HUES64 (cell line): Measurements from ENCODE around the gene C5orf22. TPM values are rescaled to one million over a fixed set of nuclear protein-coding genes. Genes with fewer than 3 reads are reported as not detected.
A peak's percentile ranks its signal among the peaks of the same experiment; 100 is the strongest.

ENCODE experiments used
- H3K27ac ChIP-seq: 2 replicates; pipeline ENCODE4 v1.7.0; 2013; ENCODE audit warnings: low read depth, low read length, inconsistent platforms
- H3K27me3 ChIP-seq: 2 replicates; pipeline ENCODE4 v1.6.1; 2013; ENCODE audit warnings: mild to moderate bottlenecking, low read length; ENCODE audit not compliant: insufficient read depth
- H3K36me3 ChIP-seq: 2 replicates; pipeline ENCODE4 v1.6.1; 2013; ENCODE audit warnings: mild to moderate bottlenecking, low read length; ENCODE audit not compliant: insufficient read depth
- H3K4me1 ChIP-seq: 2 replicates; pipeline ENCODE4 v1.6.1; 2013; ENCODE audit warnings: mild to moderate bottlenecking, low read length, moderate library complexity; ENCODE audit not compliant: insufficient read depth
- H3K4me3 ChIP-seq: 2 replicates; pipeline ENCODE4 v1.5.1; 2013; ENCODE audit warnings: mild to moderate bottlenecking, low read length, moderate library complexity
- H3K9ac ChIP-seq: 2 replicates; pipeline ENCODE4 v1.6.1; 2013; ENCODE audit warnings: mild to moderate bottlenecking, low read depth, low read length
- H3K9me3 ChIP-seq: 2 replicates; pipeline ENCODE4 v1.6.1; 2013; ENCODE audit warnings: low read depth, low read length; ENCODE audit not compliant: insufficient read depth
- WGBS: fragments of 150-250, 120-280 bp; methylation state at CpG from one replicate; pipeline ENCODE4 v1.1.7; 2013; ENCODE audit warnings: missing lambda C conversion rate; 5-methylcytosine and 5-hydroxymethylcytosine counted together
- polyA plus RNA-seq, 2 experiments: library from polyadenylated mRNA; stranded (reverse); fragments of 50-300 nt; gene quantifications; one replicate each; pipeline ENCODE4 v1.2.3, GENCODE V29; 2013

Gene C5orf22
- polyA plus RNA-seq (2013, experiment 1 of 2), result 23.9 TPM
- 25.2 TPM for polyA plus RNA-seq (2013, experiment 2 of 2)

DNA sequence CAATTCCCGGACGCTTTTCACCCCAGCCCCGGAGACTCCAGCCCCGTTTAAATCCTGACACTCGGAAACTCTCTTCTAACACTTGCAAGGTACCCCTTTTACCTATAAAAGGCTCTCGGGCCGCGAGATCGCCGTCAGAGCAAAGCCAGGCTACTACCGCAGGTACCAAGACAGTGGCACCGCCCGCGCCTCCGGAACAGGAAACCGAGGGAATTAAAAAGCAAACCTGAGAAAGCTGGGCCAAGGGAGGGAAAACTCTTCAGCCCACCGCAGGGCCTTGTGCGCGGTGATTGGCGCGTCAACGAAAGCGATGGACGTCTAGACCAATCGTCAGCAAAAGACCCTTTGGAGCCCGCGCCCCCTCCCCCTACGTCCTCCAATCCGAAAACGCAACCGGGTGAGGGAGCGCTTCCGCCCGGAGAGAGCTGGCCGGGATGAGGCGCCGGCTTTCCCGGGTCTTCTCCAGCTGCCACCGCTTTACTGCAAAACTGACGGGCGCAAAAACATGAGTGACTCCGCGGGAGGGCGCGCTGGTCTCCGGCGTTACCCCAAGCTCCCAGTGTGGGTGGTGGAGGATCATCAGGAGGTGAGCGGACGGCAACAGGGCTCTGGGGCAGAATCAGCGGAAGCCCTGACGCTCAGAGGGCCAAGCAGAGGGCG lies at the start of gene C5orf22, which contains the start of gene DROSHA:
C5orf22 (plus strand) TSS at position 414 of the 660 bp plus-strand sequence; CDS start at position 506, 92 bp downstream.
DROSHA (minus strand) TSS at position 206 of the 660 bp plus-strand sequence. CDS start 3,034 bp downstream, outside the sequence.
- H3K27ac ChIP-seq, result peak within 1 kb of the TSS; percentile 75

DNA sequence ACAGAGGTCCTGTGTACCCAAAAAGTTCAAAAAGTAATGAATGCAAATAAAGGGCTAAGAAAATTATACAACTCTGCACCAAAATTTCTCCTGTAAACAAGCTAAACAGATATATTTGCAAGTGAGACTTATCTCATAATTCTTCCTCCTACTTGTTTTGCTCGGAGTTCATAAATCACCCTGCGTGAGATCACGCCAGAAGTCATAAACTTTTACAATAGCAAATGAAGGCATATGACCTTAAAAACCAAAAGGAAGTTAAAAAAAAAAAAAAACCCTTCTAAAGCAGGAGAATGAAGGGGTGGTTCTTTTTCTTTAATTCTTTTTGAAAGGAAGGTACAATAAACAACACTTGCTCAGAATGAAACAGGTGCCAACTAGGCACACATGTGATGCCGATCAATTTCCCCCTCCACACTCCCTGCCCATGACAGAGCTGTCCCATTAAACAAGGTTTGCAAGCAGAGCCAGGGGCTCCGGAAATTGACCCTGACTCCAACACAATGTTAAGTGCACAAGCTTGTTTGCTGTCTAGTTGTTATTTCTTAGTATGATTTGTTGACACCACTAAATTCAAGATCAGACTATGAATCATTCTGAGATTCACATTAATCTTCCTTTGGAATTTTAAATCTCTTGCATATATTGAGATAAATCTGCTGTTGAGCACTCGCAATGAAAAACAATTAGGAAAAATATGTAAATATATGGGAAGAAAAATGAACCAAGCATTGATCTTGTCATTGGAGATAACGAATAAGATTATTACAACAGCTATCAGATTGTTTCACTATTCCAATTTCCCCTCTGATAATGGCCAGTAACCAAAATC lies 46.5 kb upstream of the C5orf22 start:
- H3K4me1 ChIP-seq, result no peaks in the 10 kb centered on the region
- WGBS, result 94% methylated on average over 7 of the region's 7 CpGs
- H3K27ac ChIP-seq, result no peak overlapping the region
- no peak overlapping the region for H3K4me3 ChIP-seq
- no peak overlapping the region for H3K9ac ChIP-seq
- H3K27me3 ChIP-seq, result no peaks in the 10 kb centered on the region
- H3K9me3 ChIP-seq, result no peaks in the 10 kb centered on the region
- H3K36me3 ChIP-seq, result peaks cover 91% of the 10 kb centered on the region

More for the DNA sequence above, at the start of gene C5orf22, which contains the start of gene DROSHA:
- Histone ChIP-seq H3K27me3 (no peaks in the 10 kb centered on the region), H3K4me3 (peak within 1 kb of the TSS; percentile 92), H3K9me3 (no peaks in the 10 kb centered on the region), H3K36me3 (peaks cover 59% of the 10 kb centered on the region), H3K4me1 (0 out of 2 replicates have a peak, but pooled peaks cover 4% of the 10 kb centered on the region), H3K9ac (peak within 1 kb of the TSS; percentile 84)
- under 1% methylated on average over 52 of the region's 52 CpGs for WGBS

DNA sequence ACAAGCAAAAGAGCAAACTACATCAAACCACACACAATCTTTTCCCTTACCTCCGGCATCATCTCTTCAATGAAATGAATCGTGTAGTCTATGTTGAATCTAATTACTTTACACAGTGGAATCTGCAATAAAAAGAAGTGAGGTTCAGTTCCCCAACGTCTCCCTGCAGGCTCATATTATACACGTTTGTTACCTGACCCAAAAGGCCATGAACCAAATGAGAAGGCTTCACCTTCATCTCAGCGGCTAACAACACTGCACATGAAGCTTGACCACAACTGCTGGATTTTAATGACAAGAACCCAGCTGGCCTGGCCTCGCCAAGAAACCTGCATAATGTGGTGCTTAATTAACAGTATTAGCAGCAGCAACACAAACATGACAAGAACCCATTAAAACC lies 45.7 kb upstream of the C5orf22 start:
- Histone ChIP-seq H3K9ac (no peak overlapping the region), H3K27me3 (no peaks in the 10 kb centered on the region), H3K9me3 (no peaks in the 10 kb centered on the region), H3K4me1 (peaks cover 3% of the 10 kb centered on the region; the same call in 1 of the 2 replicates), H3K27ac (no peak overlapping the region), H3K4me3 (no peak overlapping the region), H3K36me3 (peaks cover 91% of the 10 kb centered on the region)
- WGBS, result 93% methylated on average over 6 of the region's 6 CpGs

DNA sequence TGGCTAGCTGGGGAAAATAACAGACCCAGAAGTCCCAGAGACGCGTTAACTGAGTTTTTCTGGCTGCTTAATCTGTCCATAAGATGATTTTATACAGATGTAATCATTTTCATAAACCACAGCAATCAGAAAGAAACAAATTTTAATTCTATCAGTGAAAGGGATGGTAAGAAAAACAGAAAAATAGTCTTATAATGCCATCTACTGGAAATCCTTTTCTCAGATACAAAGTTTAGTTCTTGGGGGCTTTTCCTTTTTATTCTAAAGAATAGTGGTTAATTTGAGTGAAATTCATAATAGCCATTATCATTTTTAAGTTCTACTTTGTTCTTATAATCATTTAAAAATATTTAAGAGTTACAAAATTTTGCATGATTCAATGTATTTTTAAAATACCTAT lies 44.6 kb upstream of the C5orf22 start:
- Histone ChIP-seq H3K36me3 (peaks cover 91% of the 10 kb centered on the region), H3K9me3 (no peaks in the 10 kb centered on the region), H3K27ac (no peak overlapping the region), H3K4me3 (no peak overlapping the region), H3K27me3 (no peaks in the 10 kb centered on the region), H3K4me1 (peaks cover 3% of the 10 kb centered on the region; the same call in 1 of the 2 replicates), H3K9ac (no peak overlapping the region)
- WGBS, result 95% methylated on average over 2 of the region's 2 CpGs

DNA sequence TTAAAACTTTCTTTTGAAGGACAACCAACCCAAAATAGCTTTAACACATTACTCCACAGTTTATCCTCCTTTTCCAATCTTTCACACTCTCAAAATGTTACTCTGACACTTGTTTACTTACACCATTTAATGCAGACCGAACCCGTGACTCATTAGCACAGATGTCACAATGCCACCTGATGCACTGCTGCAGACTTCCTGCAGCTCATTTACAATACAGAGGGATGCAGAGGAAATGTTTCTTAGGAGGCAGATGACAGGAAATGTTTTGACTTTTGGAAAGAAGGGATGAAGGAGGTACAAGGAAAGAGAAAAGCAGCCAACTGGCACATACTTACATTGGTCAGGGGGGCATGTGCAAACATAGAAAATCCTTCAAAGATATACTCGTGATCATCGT lies 39.2 kb upstream of the C5orf22 start:
- 66% methylated on average over 4 of the region's 4 CpGs for WGBS
- peaks cover 94% of the 10 kb centered on the region for H3K36me3 ChIP-seq

DNA sequence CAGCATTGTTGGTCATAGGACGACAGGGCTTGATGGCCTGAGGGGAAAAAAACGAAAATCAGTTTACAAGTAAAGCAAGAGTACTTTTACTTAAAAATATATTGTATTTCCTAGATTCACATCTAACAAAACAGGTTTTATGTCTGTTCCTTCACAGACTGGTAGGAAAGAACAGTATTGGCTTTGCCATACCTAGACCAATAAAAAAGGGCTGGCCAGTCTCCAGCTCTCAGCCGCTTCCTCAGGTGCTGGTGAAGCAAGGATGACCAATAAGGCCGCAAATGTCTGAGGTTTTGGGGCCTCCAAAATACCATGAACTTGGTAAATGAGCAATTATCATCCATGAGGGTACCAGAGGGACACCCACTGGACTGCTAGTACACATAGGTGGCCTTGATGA lies 36.8 kb upstream of the C5orf22 start:
- H3K4me3 ChIP-seq, result no peak overlapping the region
- H3K36me3 ChIP-seq, result peaks cover 97% of the 10 kb centered on the region
- no peak overlapping the region for H3K9ac ChIP-seq
- H3K9me3 ChIP-seq, result no peaks in the 10 kb centered on the region
- 89% methylated on average over 4 of the region's 4 CpGs for WGBS
- peaks cover 15% of the 10 kb centered on the region for H3K4me1 ChIP-seq
- no peaks in the 10 kb centered on the region for H3K27me3 ChIP-seq
- no peak overlapping the region for H3K27ac ChIP-seq

More for the DNA sequence above, 39.2 kb upstream of the C5orf22 start:
- Histone ChIP-seq H3K4me1 (peaks cover 15% of the 10 kb centered on the region), H3K27me3 (no peaks in the 10 kb centered on the region), H3K9ac (no peak overlapping the region), H3K4me3 (no peak overlapping the region), H3K27ac (no peak overlapping the region; the same call in 1 of the 2 replicates), H3K9me3 (no peaks in the 10 kb centered on the region)

DNA sequence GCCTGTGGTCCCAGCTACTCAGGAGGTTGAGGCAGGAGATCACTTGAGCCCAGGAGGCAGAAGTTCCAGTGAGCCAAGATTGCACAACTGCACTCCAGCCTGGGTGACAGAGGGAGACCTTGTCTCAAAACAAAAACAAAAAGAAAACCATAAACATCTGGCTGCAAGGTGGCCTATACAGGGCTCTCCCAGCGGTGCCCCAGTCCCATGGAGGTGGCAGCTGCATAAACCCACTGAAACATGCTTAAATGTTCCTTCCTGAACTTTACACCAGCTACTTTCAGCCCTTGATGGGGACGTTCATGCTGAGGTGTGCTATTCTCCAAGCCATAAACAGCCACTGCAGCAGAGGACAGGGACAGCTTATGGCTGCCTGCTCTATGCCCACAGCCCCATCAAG lies 35.8 kb upstream of the C5orf22 start:
- Histone ChIP-seq H3K4me1 (peaks cover 13% of the 10 kb centered on the region), H3K4me3 (no peak overlapping the region), H3K9ac (no peak overlapping the region), H3K27me3 (no peaks in the 10 kb centered on the region), H3K36me3 (peaks cover 97% of the 10 kb centered on the region), H3K27ac (no peak overlapping the region), H3K9me3 (no peaks in the 10 kb centered on the region)
- WGBS, result 95% methylated on average over 2 of the region's 2 CpGs

DNA sequence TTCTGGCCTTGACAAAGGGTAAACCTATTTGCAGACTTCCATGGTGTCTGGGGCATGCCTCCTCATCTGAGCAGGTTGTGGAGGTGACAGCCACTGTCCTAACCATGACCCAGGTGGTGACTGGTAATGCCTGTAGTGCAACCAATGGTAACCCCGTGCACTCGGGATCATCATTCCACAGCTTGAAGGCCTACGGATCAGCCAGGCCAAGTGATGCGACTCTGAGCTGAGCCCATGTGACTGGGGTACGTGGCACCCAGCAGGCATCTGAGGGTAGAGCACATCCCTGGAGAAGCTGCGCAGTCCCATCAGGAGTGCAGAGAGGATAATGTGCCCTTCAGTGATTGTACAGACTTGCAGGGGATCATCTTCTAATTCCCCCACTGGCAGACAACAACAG lies 35.2 kb upstream of the C5orf22 start:
- WGBS, result 95% methylated on average over 6 of the region's 6 CpGs
- H3K4me3 ChIP-seq, result no peak overlapping the region
- no peaks in the 10 kb centered on the region for H3K9me3 ChIP-seq
- H3K27ac ChIP-seq, result no peak overlapping the region
- H3K9ac ChIP-seq, result no peak overlapping the region
- H3K27me3 ChIP-seq, result no peaks in the 10 kb centered on the region
- peaks cover 11% of the 10 kb centered on the region for H3K4me1 ChIP-seq
- H3K36me3 ChIP-seq, result peaks cover 97% of the 10 kb centered on the region

DNA sequence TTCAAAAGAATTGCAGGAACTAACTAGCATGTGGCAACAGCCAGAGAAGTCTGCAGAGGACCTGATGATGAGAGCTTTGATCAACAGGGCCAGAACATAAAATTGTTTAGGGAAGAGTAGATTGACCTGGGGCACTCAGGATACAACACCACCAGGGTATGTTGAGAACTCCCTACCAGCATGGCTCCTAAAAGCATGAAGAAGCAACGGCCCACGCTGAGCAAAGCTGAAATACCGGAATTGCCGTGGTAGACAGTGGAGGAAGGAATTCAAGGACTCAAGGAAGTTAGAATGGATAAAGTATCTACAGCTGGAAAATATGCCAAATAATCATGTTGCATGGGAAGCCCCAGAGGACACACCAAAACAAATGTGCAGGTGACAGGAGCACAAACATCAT lies 31.8 kb upstream of the C5orf22 start:
- Histone ChIP-seq H3K27me3 (no peaks in the 10 kb centered on the region), H3K36me3 (peaks cover 98% of the 10 kb centered on the region), H3K27ac (no peak overlapping the region), H3K4me3 (no peak overlapping the region), H3K9ac (no peak overlapping the region), H3K4me1 (no peaks in the 10 kb centered on the region), H3K9me3 (no peaks in the 10 kb centered on the region)
- over 99% methylated on average over 4 of the region's 4 CpGs for WGBS

DNA sequence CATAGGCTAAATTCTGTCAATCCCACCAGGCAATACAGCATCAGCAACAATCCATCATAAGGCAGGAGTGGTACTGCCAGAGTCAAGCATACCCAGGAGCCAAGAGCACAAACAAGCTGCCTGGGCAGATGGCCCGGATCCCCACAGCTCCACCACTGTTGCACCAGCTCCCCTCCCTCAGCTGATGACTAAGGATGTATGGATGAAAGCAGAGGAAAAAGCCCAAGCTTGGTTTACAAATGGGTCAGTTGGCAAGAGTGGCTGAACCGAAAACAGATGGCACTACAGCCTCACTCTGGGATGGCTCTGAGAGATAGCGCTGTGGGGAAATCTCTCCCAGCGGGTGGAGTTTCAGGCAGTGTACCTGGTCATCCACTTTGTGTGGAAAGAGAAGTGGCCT lies 29.6 kb upstream of the C5orf22 start:
- H3K9me3 ChIP-seq, result no peaks in the 10 kb centered on the region
- no peak overlapping the region for H3K4me3 ChIP-seq
- H3K9ac ChIP-seq, result no peak overlapping the region
- 94% methylated on average over 4 of the region's 4 CpGs for WGBS
- H3K27me3 ChIP-seq, result no peaks in the 10 kb centered on the region
- no peaks in the 10 kb centered on the region for H3K4me1 ChIP-seq
- H3K36me3 ChIP-seq, result peaks cover 90% of the 10 kb centered on the region
- no peak overlapping the region for H3K27ac ChIP-seq

DNA sequence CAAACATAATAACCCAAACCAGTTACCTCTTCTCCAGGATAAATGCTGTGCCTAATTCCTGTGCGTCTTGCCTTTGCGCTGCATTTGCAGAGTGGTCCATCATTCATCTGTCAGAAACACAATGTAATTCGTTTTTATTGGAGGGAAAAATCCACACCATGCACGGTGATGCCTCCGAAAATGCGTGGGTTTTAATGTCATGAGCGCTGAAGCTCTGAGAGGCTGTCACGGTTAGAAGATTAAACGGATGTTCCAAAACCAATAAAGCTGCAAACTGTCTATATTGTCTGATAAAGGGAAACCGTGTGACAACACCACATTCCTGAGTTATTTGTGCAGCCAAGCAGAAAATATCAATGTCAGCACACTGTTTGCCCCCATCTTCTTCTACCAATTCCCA lies 27.6 kb upstream of the C5orf22 start:
- H3K27ac ChIP-seq, result no peak overlapping the region
- no peaks in the 10 kb centered on the region for H3K4me1 ChIP-seq
- no peaks in the 10 kb centered on the region for H3K9me3 ChIP-seq
- 95% methylated on average over 10 of the region's 10 CpGs for WGBS
- H3K4me3 ChIP-seq, result no peak overlapping the region
- H3K36me3 ChIP-seq, result peaks cover 91% of the 10 kb centered on the region
- no peak overlapping the region for H3K9ac ChIP-seq
- no peaks in the 10 kb centered on the region for H3K27me3 ChIP-seq
